GM12878 (cell line): ENCODE measurements around the gene VSIG10L. TPM values are rescaled to one million over a fixed set of nuclear protein-coding genes. Genes with fewer than 3 reads are reported as not detected.

Experiments
- polyA plus RNA-seq, 11 experiments: library from polyadenylated mRNA; depleted of rRNA in 4 of 11; unstranded in 6 of 11; stranded (reverse) in 5 of 11; fragments of >200 nt; fragmentation: Nextera tagmentation in 4 of 11; fragmentation: Illumina TruSeq in 1 of 11; extraction: Ambion mirVana in 4 of 11; extraction: Trizol in 1 of 11; gene quantifications; 1 replicate in 1 of 11; 2 replicates in 10 of 11; pipeline versions ENCODE4 v1.2.1 to v1.2.3, GENCODE V29; 2011 to 2016; ENCODE audit warnings: inconsistent platforms in 2 of 11, missing spikeins in 2 of 11, low read depth in 1 of 11
- total RNA-seq, 4 experiments: library from RNA; depleted of rRNA in 3 of 4; stranded (reverse); fragments of >200 nt in 3 of 4; fragmentation: Illumina TruSeq in 1 of 4; extraction: Trizol in 1 of 4; gene quantifications; 2 replicates each; pipeline versions ENCODE4 v1.2.1 to v1.2.3, GENCODE V29; 2013 to 2021

VSIG10L gene
- total and polyA plus RNA-seq, 10 of the 15 experiments (the other 5 are each of a cell fraction or from before 2014, with no cell fraction given) = 0.09 to 0.93 (median 0.49) TPM

Other genes with a start within 250 kb of the VSIG10L start
Only the 7 nearest of the 17 such genes appear.
- gene IGLON5, start 30.5 kb downstream of the VSIG10L start, total RNA-seq (2014; rRNA removed) = not detected in 2 replicates
- not detected in 2 replicates for gene IGLON5, start 30.5 kb downstream of the VSIG10L start, total RNA-seq (2014; rRNA removed; fragmentation: Illumina TruSeq; extraction: Trizol)
- gene IGLON5, start 30.5 kb downstream of the VSIG10L start, total RNA-seq (2021) = not detected in 2 replicates
- not detected in 2 replicates for gene IGLON5, start 30.5 kb downstream of the VSIG10L start, polyA plus RNA-seq (2011; rRNA removed)
- not detected in 2 replicates for gene IGLON5, start 30.5 kb downstream of the VSIG10L start, polyA plus RNA-seq (2014; fragmentation: Illumina TruSeq; extraction: Trizol)
- gene IGLON5, start 30.5 kb downstream of the VSIG10L start, polyA plus RNA-seq (2014; fragmentation: Nextera tagmentation; extraction: Ambion mirVana) = not detected
- gene IGLON5, start 30.5 kb downstream of the VSIG10L start, polyA plus RNA-seq (2014; rRNA removed) = not detected in 2 replicates
- gene IGLON5, start 30.5 kb downstream of the VSIG10L start, polyA plus RNA-seq (2016; fragmentation: Nextera tagmentation; extraction: Ambion mirVana) = not detected
- gene ETFB, start 24.2 kb upstream of the VSIG10L start, total RNA-seq (2014; rRNA removed) = 75.9 and 82.7 TPM in 2 replicates
- gene ETFB, start 24.2 kb upstream of the VSIG10L start, total RNA-seq (2014; rRNA removed; fragmentation: Illumina TruSeq; extraction: Trizol) = 77.3 and 92.8 TPM in 2 replicates
- 129 and 133 TPM in 2 replicates for gene ETFB, start 24.2 kb upstream of the VSIG10L start, total RNA-seq (2021)
- 35.9 and 66.3 TPM in 2 replicates for gene ETFB, start 24.2 kb upstream of the VSIG10L start, polyA plus RNA-seq (2011; rRNA removed)
- gene ETFB, start 24.2 kb upstream of the VSIG10L start, polyA plus RNA-seq (2014; fragmentation: Illumina TruSeq; extraction: Trizol) = 5.2 and 33.4 TPM in 2 replicates
- gene ETFB, start 24.2 kb upstream of the VSIG10L start, polyA plus RNA-seq (2014; fragmentation: Nextera tagmentation; extraction: Ambion mirVana) = 10 to 100 TPM; 15.1 to 50.1 TPM
- 108 and 126 TPM in 2 replicates for gene ETFB, start 24.2 kb upstream of the VSIG10L start, polyA plus RNA-seq (2014; rRNA removed)
- gene ETFB, start 24.2 kb upstream of the VSIG10L start, polyA plus RNA-seq (2016; fragmentation: Nextera tagmentation; extraction: Ambion mirVana) = 100 to 1,000 TPM; 142 to 166 TPM
- gene CLDND2, start 26.9 kb upstream of the VSIG10L start, total RNA-seq (2014; rRNA removed) = 0.38 and 0.62 TPM in 2 replicates
- 0.28 and 0.45 TPM in 2 replicates for gene CLDND2, start 26.9 kb upstream of the VSIG10L start, total RNA-seq (2014; rRNA removed; fragmentation: Illumina TruSeq; extraction: Trizol)
- 0.90 and 3.3 TPM in 2 replicates for gene CLDND2, start 26.9 kb upstream of the VSIG10L start, total RNA-seq (2021)
- 1.4 and 1.8 TPM in 2 replicates for gene CLDND2, start 26.9 kb upstream of the VSIG10L start, polyA plus RNA-seq (2011; rRNA removed)
- not detected in 2 replicates for gene CLDND2, start 26.9 kb upstream of the VSIG10L start, polyA plus RNA-seq (2014; fragmentation: Illumina TruSeq; extraction: Trizol)
- gene CLDND2, start 26.9 kb upstream of the VSIG10L start, polyA plus RNA-seq (2014; fragmentation: Nextera tagmentation; extraction: Ambion mirVana) = 1 to 10 TPM; 1.2 to 3.2 TPM
- 0.24 and 0.67 TPM in 2 replicates for gene CLDND2, start 26.9 kb upstream of the VSIG10L start, polyA plus RNA-seq (2014; rRNA removed)
- gene CLDND2, start 26.9 kb upstream of the VSIG10L start, polyA plus RNA-seq (2016; fragmentation: Nextera tagmentation; extraction: Ambion mirVana) = 1 to 10 TPM; 3.2 to 7.1 TPM
- gene NKG7, start 30.5 kb upstream of the VSIG10L start, total RNA-seq (2014; rRNA removed) = 16.2 and 17.1 TPM in 2 replicates
- gene NKG7, start 30.5 kb upstream of the VSIG10L start, total RNA-seq (2014; rRNA removed; fragmentation: Illumina TruSeq; extraction: Trizol) = 10.0 and 11.3 TPM in 2 replicates
- 21.0 and 23.1 TPM in 2 replicates for gene NKG7, start 30.5 kb upstream of the VSIG10L start, total RNA-seq (2021)
- 5.2 and 14.4 TPM in 2 replicates for gene NKG7, start 30.5 kb upstream of the VSIG10L start, polyA plus RNA-seq (2011; rRNA removed)
- gene NKG7, start 30.5 kb upstream of the VSIG10L start, polyA plus RNA-seq (2014; fragmentation: Illumina TruSeq; extraction: Trizol) = 5.0 and 15.7 TPM in 2 replicates
- 10 to 100 TPM; 35.1 to 48.7 TPM for gene NKG7, start 30.5 kb upstream of the VSIG10L start, polyA plus RNA-seq (2014; fragmentation: Nextera tagmentation; extraction: Ambion mirVana)
- 27.3 and 29.5 TPM in 2 replicates for gene NKG7, start 30.5 kb upstream of the VSIG10L start, polyA plus RNA-seq (2014; rRNA removed)
- gene NKG7, start 30.5 kb upstream of the VSIG10L start, polyA plus RNA-seq (2016; fragmentation: Nextera tagmentation; extraction: Ambion mirVana) = 10 to 100 TPM; 21.5 to 24.7 TPM
- not detected in 2 replicates for gene LIM2, start 45.8 kb upstream of the VSIG10L start, total RNA-seq (2014; rRNA removed)
- not detected in 2 replicates for gene LIM2, start 45.8 kb upstream of the VSIG10L start, total RNA-seq (2014; rRNA removed; fragmentation: Illumina TruSeq; extraction: Trizol)
- not detected in 2 replicates for gene LIM2, start 45.8 kb upstream of the VSIG10L start, total RNA-seq (2021)
- not detected in 2 replicates for gene LIM2, start 45.8 kb upstream of the VSIG10L start, polyA plus RNA-seq (2011; rRNA removed)
- not detected in 2 replicates for gene LIM2, start 45.8 kb upstream of the VSIG10L start, polyA plus RNA-seq (2014; fragmentation: Illumina TruSeq; extraction: Trizol)
- gene LIM2, start 45.8 kb upstream of the VSIG10L start, polyA plus RNA-seq (2014; fragmentation: Nextera tagmentation; extraction: Ambion mirVana) = not detected
- not detected in 2 replicates for gene LIM2, start 45.8 kb upstream of the VSIG10L start, polyA plus RNA-seq (2014; rRNA removed)
- gene LIM2, start 45.8 kb upstream of the VSIG10L start, polyA plus RNA-seq (2016; fragmentation: Nextera tagmentation; extraction: Ambion mirVana) = not detected
- 0.11 TPM in 1 of 2 replicates, not detected in the other for gene C19orf84, start 48.5 kb upstream of the VSIG10L start, total RNA-seq (2014; rRNA removed)
- gene C19orf84, start 48.5 kb upstream of the VSIG10L start, total RNA-seq (2014; rRNA removed; fragmentation: Illumina TruSeq; extraction: Trizol) = not detected in 2 replicates
- gene C19orf84, start 48.5 kb upstream of the VSIG10L start, total RNA-seq (2021) = 0.21 and 0.29 TPM in 2 replicates
- gene C19orf84, start 48.5 kb upstream of the VSIG10L start, polyA plus RNA-seq (2011; rRNA removed) = 0.08 TPM in 1 of 2 replicates, not detected in the other
- gene C19orf84, start 48.5 kb upstream of the VSIG10L start, polyA plus RNA-seq (2014; fragmentation: Illumina TruSeq; extraction: Trizol) = 0.10 and 0.46 TPM in 2 replicates
- gene C19orf84, start 48.5 kb upstream of the VSIG10L start, polyA plus RNA-seq (2014; fragmentation: Nextera tagmentation; extraction: Ambion mirVana) = not detected
- 0.15 TPM in 1 of 2 replicates, not detected in the other for gene C19orf84, start 48.5 kb upstream of the VSIG10L start, polyA plus RNA-seq (2014; rRNA removed)
- gene C19orf84, start 48.5 kb upstream of the VSIG10L start, polyA plus RNA-seq (2016; fragmentation: Nextera tagmentation; extraction: Ambion mirVana) = under 1 TPM; 0.09 to 0.35 TPM
- 11.3 and 13.0 TPM in 2 replicates for gene SIGLEC10, start 75.5 kb upstream of the VSIG10L start, total RNA-seq (2014; rRNA removed)
- 7.0 and 7.7 TPM in 2 replicates for gene SIGLEC10, start 75.5 kb upstream of the VSIG10L start, total RNA-seq (2014; rRNA removed; fragmentation: Illumina TruSeq; extraction: Trizol)
- gene SIGLEC10, start 75.5 kb upstream of the VSIG10L start, total RNA-seq (2021) = 12.2 and 13.3 TPM in 2 replicates
- gene SIGLEC10, start 75.5 kb upstream of the VSIG10L start, polyA plus RNA-seq (2011; rRNA removed) = 1.4 and 2.3 TPM in 2 replicates
- 13.0 and 16.8 TPM in 2 replicates for gene SIGLEC10, start 75.5 kb upstream of the VSIG10L start, polyA plus RNA-seq (2014; fragmentation: Illumina TruSeq; extraction: Trizol)
- 1 to 10 TPM; 2.5 to 3.0 TPM for gene SIGLEC10, start 75.5 kb upstream of the VSIG10L start, polyA plus RNA-seq (2014; fragmentation: Nextera tagmentation; extraction: Ambion mirVana)
- gene SIGLEC10, start 75.5 kb upstream of the VSIG10L start, polyA plus RNA-seq (2014; rRNA removed) = 12.9 and 14.8 TPM in 2 replicates
- gene SIGLEC10, start 75.5 kb upstream of the VSIG10L start, polyA plus RNA-seq (2016; fragmentation: Nextera tagmentation; extraction: Ambion mirVana) = 1 to 10 TPM; 7.5 to 7.9 TPM